GM19324 (cell line): ENCODE results near the gene ENO2.
A peak's percentile ranks its signal among the peaks of the same experiment; 100 is the strongest.

Experiments
- ATAC-seq: cut with Tn5 transposase; IDR thresholded peaks from one replicate; pipeline ENCODE4 v1.9.1; 2021; ENCODE audit warnings: mild to moderate bottlenecking, moderate library complexity; ENCODE audit not compliant: unreplicated experiment, low FRiP score

The ENO2 gene

GRCh38 chr12:6929466-6930452, 15.4 kb downstream of the ENO2 start:
- no peak for ATAC-seq

- ATAC-seq, result no peak
Measured at GRCh38 chr12:6932766-6933165, 18.4 kb downstream of the ENO2 start.

DNA sequence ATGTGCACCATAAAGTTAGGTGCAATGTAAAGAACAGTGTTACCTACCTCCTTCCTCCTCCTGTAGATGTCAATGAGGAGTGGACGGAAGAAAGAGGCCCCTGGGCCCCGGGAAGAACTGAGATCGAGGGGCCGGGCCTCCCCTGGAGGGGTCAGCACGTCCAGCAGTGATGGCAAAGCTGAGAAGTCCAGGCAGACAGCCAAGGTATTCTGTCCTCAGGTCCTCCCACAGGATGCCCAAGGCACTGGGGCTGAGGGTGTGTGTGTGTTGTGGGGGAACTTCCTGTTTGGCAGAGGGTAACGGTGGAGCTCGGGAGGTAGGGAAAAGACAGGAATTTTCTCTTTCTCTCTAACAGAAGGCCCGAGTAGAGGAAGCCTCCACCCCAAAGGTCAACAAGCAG, 19.7 kb downstream of the ENO2 start:
- no peak for ATAC-seq

GRCh38 chr12:6935371-6936193, 21.2 kb downstream of the ENO2 start:
- ATAC-seq, result no peak

DNA sequence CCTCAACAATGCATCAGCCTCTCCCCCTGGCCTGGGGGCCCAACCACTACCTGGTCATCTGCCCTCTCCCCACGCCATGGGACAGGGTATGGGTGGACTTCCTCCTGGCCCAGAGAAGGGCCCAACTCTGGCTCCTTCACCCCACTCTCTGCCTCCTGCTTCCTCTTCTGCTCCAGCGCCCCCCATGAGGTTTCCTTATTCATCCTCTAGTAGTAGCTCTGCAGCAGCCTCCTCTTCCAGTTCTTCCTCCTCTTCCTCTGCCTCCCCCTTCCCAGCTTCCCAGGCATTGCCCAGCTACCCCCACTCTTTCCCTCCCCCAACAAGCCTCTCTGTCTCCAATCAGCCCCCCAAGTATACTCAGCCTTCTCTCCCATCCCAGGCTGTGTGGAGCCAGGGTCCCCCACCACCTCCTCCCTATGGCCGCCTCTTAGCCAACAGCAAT, 21.8 kb downstream of the ENO2 start:
- no peak for ATAC-seq

DNA sequence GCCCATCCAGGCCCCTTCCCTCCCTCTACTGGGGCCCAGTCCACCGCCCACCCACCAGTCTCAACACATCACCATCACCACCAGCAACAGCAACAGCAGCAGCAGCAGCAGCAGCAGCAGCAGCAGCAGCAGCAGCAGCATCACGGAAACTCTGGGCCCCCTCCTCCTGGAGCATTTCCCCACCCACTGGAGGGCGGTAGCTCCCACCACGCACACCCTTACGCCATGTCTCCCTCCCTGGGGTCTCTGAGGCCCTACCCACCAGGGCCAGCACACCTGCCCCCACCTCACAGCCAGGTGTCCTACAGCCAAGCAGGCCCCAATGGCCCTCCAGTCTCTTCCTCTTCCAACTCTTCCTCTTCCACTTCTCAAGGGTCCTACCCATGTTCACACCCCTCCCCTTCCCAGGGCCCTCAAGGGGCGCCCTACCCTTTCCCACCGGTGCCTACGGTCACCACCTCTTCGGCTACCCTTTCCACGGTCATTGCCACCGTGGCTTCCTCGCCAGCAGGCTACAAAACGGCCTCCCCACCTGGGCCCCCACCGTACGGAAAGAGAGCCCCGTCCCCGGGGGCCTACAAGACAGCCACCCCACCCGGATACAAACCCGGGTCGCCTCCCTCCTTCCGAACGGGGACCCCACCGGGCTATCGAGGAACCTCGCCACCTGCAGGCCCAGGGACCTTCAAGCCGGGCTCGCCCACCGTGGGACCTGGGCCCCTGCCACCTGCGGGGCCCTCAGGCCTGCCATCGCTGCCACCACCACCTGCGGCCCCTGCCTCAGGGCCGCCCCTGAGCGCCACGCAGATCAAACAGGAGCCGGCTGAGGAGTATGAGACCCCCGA, 22.5 kb downstream of the ENO2 start:
- no peak for ATAC-seq

DNA sequence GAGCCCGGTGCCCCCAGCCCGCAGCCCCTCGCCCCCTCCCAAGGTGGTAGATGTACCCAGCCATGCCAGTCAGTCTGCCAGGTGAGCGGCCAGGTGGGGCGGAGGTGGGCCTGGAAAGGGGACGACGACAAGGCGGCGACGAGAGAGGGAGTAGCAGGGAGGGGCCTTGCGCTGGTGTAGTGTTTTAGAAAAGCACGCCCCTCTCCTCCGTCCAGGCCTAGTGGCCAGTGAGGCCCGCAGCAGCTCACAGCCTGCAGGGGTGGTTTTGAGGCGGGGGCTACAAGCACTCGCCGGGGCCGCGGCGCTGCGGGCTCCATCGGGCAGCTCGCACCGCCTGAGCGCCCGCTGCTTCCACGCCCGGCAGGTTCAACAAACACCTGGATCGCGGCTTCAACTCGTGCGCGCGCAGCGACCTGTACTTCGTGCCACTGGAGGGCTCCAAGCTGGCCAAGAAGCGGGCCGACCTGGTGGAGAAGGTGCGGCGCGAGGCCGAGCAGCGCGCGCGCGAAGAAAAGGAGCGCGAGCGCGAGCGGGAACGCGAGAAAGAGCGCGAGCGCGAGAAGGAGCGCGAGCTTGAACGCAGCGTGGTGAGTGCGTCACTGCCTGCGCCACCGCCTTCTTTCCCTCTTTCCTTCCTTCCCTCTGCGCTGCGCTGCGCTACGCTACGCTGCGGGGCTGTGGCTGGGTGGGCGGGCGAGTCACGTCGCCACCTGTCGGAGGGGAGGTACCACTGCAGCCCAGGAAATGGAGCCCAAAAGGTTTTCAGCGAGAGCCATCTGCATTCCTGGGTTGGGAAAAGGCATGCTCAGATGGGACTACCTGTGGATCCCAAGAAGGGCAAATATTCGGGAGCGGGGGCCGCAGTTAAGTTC, 23.3 kb downstream of the ENO2 start:
- ATAC-seq, result peak; percentile 91

DNA sequence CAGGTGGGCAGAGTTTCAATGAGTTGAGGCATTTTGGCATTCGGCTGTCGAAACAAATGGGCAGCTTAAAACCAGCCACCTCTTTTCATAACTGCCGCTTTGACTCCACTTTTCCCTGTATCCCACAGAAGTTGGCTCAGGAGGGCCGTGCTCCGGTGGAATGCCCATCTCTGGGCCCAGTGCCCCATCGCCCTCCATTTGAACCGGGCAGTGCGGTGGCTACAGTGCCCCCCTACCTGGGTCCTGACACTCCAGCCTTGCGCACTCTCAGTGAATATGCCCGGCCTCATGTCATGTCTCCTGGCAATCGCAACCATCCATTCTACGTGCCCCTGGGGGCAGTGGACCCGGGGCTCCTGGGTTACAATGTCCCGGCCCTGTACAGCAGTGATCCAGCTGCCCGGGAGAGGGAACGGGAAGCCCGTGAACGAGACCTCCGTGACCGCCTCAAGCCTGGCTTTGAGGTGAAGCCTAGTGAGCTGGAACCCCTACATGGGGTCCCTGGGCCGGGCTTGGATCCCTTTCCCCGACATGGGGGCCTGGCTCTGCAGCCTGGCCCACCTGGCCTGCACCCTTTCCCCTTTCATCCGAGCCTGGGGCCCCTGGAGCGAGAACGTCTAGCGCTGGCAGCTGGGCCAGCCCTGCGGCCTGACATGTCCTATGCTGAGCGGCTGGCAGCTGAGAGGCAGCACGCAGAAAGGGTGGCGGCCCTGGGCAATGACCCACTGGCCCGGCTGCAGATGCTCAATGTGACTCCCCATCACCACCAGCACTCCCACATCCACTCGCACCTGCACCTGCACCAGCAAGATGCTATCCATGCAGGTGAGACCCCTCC, 24.2 kb downstream of the ENO2 start:
- no peak for ATAC-seq

GRCh38 chr12:6939191-6939540, 24.8 kb downstream of the ENO2 start:
- ATAC-seq, result no peak

- no peak for ATAC-seq
Measured at GRCh38 chr12:6941267-6941666, 26.9 kb downstream of the ENO2 start.

GRCh38 chr12:6941782-6942181, 27.4 kb downstream of the ENO2 start:
- ATAC-seq, result no peak

GRCh38 chr12:6942331-6942665, 27.9 kb downstream of the ENO2 start:
- ATAC-seq, result no peak

- ATAC-seq, result peak; percentile 16
Measured at GRCh38 chr12:6943389-6943721, 29.0 kb downstream of the ENO2 start.

- ATAC-seq, result peak; percentile 34
Measured at GRCh38 chr12:6943722-6944380, 29.5 kb downstream of the ENO2 start, which contains the start of the genes C12orf57 and RNU7-1. Gene C12orf57, plus strand, starts transcription at chr12:6944022. Its CDS starts 100 bp downstream, at chr12:6944122. Gene RNU7-1, plus strand, starts transcription at chr12:6943816.

- peak; percentile 34 for ATAC-seq
Measured at GRCh38 chr12:6944381-6945186, 30.2 kb downstream of the ENO2 start.

GRCh38 chr12:6945613-6946012, 31.2 kb downstream of the ENO2 start:
- no peak for ATAC-seq
